GM21717 (cell line): ENCODE measurements around the gene SLC12A9.
"Not testable (repeated sequence)": the region's sequence is repeated elsewhere in the genome, so short reads cannot be mapped to it uniquely, and the experiment has no call there.

Experiments
- ATAC-seq: cut with Tn5 transposase; IDR thresholded peaks from one replicate; pipeline ENCODE4 v1.9.1; 2021; ENCODE audit warnings: mild to moderate bottlenecking, moderate library complexity; ENCODE audit not compliant: unreplicated experiment

The SLC12A9 gene

GRCh38 chr7:100852048-100852872, at the start of gene SLC12A9:
SLC12A9 (plus strand) TSS chr7:100852713; CDS start chr7:100854198, 1,485 bp downstream.
- peak; percentile 83 for ATAC-seq

- ATAC-seq = no peak
These were observed 49.6 kb upstream of the SLC12A9 start for GRCh38 chr7:100802951-100803350.

- peak; percentile 96 for ATAC-seq
These were observed 48.9 kb upstream of the SLC12A9 start for GRCh38 chr7:100803398-100804161.

GRCh38 chr7:100804681-100805431, 47.7 kb upstream of the SLC12A9 start:
- ATAC-seq = no peak

GRCh38 chr7:100806276-100806675, 46.2 kb upstream of the SLC12A9 start:
- ATAC-seq = no peak

- ATAC-seq = not testable (repeated sequence)
These were observed 45.6 kb upstream of the SLC12A9 start for GRCh38 chr7:100806883-100807282.

- no peak for ATAC-seq
These were observed 44.1 kb upstream of the SLC12A9 start for GRCh38 chr7:100808354-100808875.

- no peak for ATAC-seq
These were observed 41.0 kb upstream of the SLC12A9 start for GRCh38 chr7:100811480-100811879.

- ATAC-seq = no peak
These were observed 39.8 kb upstream of the SLC12A9 start for GRCh38 chr7:100812729-100813128.

- ATAC-seq = not testable (repeated sequence)
These were observed 36.0 kb upstream of the SLC12A9 start for GRCh38 chr7:100816515-100816914.

- ATAC-seq = no peak
These were observed 35.4 kb upstream of the SLC12A9 start for GRCh38 chr7:100817097-100817496.

GRCh38 chr7:100818366-100818765, 34.1 kb upstream of the SLC12A9 start:
- no peak for ATAC-seq

- ATAC-seq = no peak
These were observed 33.7 kb upstream of the SLC12A9 start for GRCh38 chr7:100818825-100819224.

- ATAC-seq = no peak
These were observed 32.9 kb upstream of the SLC12A9 start for GRCh38 chr7:100819586-100819985.

- no peak for ATAC-seq
These were observed 30.0 kb upstream of the SLC12A9 start for GRCh38 chr7:100822236-100823139.

- ATAC-seq = no peak
These were observed 29.4 kb upstream of the SLC12A9 start for GRCh38 chr7:100823140-100823525.

- no peak for ATAC-seq
These were observed 29.0 kb upstream of the SLC12A9 start for GRCh38 chr7:100823534-100823933.

- no peak for ATAC-seq
These were observed 27.9 kb upstream of the SLC12A9 start for GRCh38 chr7:100824499-100825214.

- no peak for ATAC-seq
These were observed 27.3 kb upstream of the SLC12A9 start for GRCh38 chr7:100825215-100825671.
